Measurements from ENCODE around the gene NUAK1.

GRCh38 chr12:106187155-106187789, 48.5 kb upstream of the NUAK1 start:
- TF ChIP-seq, protein P1, sequence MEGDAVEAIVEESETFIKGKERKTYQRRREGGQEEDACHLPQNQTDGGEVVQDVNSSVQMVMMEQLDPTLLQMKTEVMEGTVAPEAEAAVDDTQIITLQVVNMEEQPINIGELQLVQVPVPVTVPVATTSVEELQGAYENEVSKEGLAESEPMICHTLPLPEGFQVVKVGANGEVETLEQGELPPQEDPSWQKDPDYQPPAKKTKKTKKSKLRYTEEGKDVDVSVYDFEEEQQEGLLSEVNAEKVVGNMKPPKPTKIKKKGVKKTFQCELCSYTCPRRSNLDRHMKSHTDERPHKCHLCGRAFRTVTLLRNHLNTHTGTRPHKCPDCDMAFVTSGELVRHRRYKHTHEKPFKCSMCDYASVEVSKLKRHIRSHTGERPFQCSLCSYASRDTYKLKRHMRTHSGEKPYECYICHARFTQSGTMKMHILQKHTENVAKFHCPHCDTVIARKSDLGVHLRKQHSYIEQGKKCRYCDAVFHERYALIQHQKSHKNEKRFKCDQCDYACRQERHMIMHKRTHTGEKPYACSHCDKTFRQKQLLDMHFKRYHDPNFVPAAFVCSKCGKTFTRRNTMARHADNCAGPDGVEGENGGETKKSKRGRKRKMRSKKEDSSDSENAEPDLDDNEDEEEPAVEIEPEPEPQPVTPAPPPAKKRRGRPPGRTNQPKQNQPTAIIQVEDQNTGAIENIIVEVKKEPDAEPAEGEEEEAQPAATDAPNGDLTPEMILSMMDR (conservative IDR thresholded peaks at IDR 0.05; ENCODE audit: low read depth in 2 of 2): no peak
- TF ChIP-seq REST (IDR thresholded peaks at IDR 0.05; ENCODE audit: unreplicated experiment) (no peak), EZH2 (IDR thresholded peaks at IDR 0.05; ENCODE audit: low read depth, unreplicated experiment) (no peak), EZH2phosphoT487 (IDR thresholded peaks at IDR 0.05; ENCODE audit: unreplicated experiment) (no peak), POLR2AphosphoS5 (IDR thresholded peaks at IDR 0.05; ENCODE audit: low read depth) (no peak), ETS1 (IDR thresholded peaks at IDR 0.05) (no peak), CREB1 (CRISPR knock-in tag; IDR thresholded peaks at IDR 0.05; ENCODE audit: low read depth) (no peak)

All from GM23338 (cell line).